Mammary epithelial cell (primary cell): Measurements from ENCODE around the gene FSHR.

Experiments
- CTCF ChIP-seq, 2 donors: IDR thresholded peaks in 1 of 2; conservative IDR thresholded peaks in 1 of 2; 2 replicates each; pipeline ENCODE4 v1.5.1; 2011 to 2012; ENCODE audit warnings: inconsistent platforms in 2 of 2, low read length in 2 of 2, mild to moderate bottlenecking in 2 of 2, control low read depth in 1 of 2, low read depth in 1 of 2; ENCODE audit not compliant: insufficient read depth in 1 of 2; ENCODE audit errors: extremely low read depth in 1 of 2
- EZH2 ChIP-seq: IDR thresholded peaks from 2 replicates; pipeline ENCODE4 v1.6.1; 2012; ENCODE audit warnings: low read length, inconsistent platforms, borderline replicate concordance

DNA sequence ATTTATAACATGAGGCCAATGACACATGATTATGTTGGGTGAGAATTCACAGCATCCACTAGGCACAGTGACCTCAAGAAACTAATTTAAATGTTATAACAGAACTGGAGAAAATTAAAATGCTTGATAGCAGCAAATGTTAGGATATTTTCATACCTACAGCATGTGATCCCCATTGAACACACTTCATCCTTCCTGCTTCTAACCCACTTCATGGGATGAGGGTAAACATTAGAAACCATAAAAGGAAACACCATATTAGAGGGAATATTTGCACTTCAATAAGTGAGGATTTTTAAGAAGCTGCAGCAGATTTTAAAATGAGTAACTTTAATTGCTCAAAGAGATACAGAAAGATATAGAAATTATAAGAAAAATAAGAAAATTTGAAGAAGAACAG is 117.1 kb downstream of the FSHR start:
- TF ChIP-seq CTCF (conservative IDR thresholded peaks at IDR 0.05 in 1 of 2, IDR thresholded peaks at IDR 0.05 in 1 of 2; ENCODE audit: extremely low read depth in 1 of 2, insufficient read depth in 1 of 2, low read depth in 1 of 2, low read length in 2 of 2) = no peak
- no peak for TF ChIP-seq EZH2
